A549 (cell line): ENCODE data around the gene METTL27. TPM values are rescaled to one million over a fixed set of nuclear protein-coding genes. Genes with fewer than 3 reads are reported as not detected.

Source experiments
- ATAC-seq, 2 experiments: fragments of 200-7000 bp in 1 of 2; fragments of >200 bp in 1 of 2; cut with Nextera tagmentation in 1 of 2; cut with Tn5 transposase in 1 of 2; 3 replicates each; pipeline versions ENCODE4 v1.8.0 to v1.9.1; 2018 to 2020; ENCODE audit warnings: mild to moderate bottlenecking in 1 of 2, moderate library complexity in 1 of 2
- CTCF ChIA-PET: fragments of 300-600 bp; sonication (Branson Sonifier 250); formaldehyde crosslinking; extraction: SDS; loops from one replicate; lab custom pipeline; 2021; ENCODE audit warnings: antibody characterized with exemption, inconsistent platforms; lab: Yijun Ruan, JAX
- POLR2A ChIA-PET: fragments of 350-600 bp; formaldehyde crosslinking; extraction: SDS; loops from one replicate; lab custom pipeline; 2021; ENCODE audit warnings: antibody characterized with exemption, inconsistent platforms; lab: Yijun Ruan, JAX
- DNase-seq, 2 experiments: peaks; one replicate each; pipeline versions ENCODE4 v3.0.0 to v3.0.0-alpha.2; 2011 to 2016; ENCODE audit warnings: low read depth in 1 of 2, low spot score in 1 of 2
- FAIRE-seq: peaks from 2 replicates; lab custom pipeline; 2011; peaks lifted over from hg19 to GRCh38; lab: Jason Lieb, UNC
- H3K27ac ChIP-seq, 2 experiments: fragments of >200 bp; sonication (Bioruptor Twin); formaldehyde crosslinking; 3 replicates each; pipeline ENCODE4 v1.5.1; 2016 to 2017
- H3K4me1 ChIP-seq: fragments of >200 bp; sonication (Bioruptor Twin); formaldehyde crosslinking; 3 replicates; pipeline ENCODE4 v1.6.1; 2016
- H3K4me2 ChIP-seq: fragments of >200 bp; sonication (Bioruptor Twin); formaldehyde crosslinking; 3 replicates; pipeline ENCODE4 v1.6.1; 2016
- H3K4me3 ChIP-seq: fragments of >200 bp; sonication (Bioruptor Twin); formaldehyde crosslinking; 3 replicates; pipeline ENCODE4 v1.5.1; 2016
- H3K9me3 ChIP-seq: fragments of >200 bp; sonication (Bioruptor Twin); formaldehyde crosslinking; 3 replicates; pipeline ENCODE4 v1.6.1; 2016
- ATOH8 ChIP-seq: fragments of 250-450 bp; sonication (Bioruptor Pico); IDR thresholded peaks from 2 replicates; pipeline ENCODE4 v1.5.0; 2020; ENCODE audit warnings: low read depth, mild to moderate bottlenecking, moderate library complexity
- CEBPB ChIP-seq, 2 experiments: fragments of >200 bp in 1 of 2; sonication (Bioruptor Twin) in 1 of 2; formaldehyde crosslinking in 1 of 2; IDR thresholded peaks; 2 replicates each; pipeline ENCODE4 v1.6.1; 2012 to 2016
- EHF ChIP-seq: fragments of 250-450 bp; sonication (Bioruptor Pico); IDR thresholded peaks from 2 replicates; pipeline ENCODE4 v1.5.0; 2020; ENCODE audit warnings: mild to moderate bottlenecking
- HMGXB4 ChIP-seq: fragments of 250-450 bp; sonication (Bioruptor Pico); IDR thresholded peaks from 2 replicates; pipeline ENCODE4 v1.5.0; 2021; ENCODE audit warnings: mild to moderate bottlenecking, moderate library complexity, borderline replicate concordance
- HOXA7 ChIP-seq: fragments of 250-450 bp; sonication (Bioruptor Pico); IDR thresholded peaks from 2 replicates; pipeline ENCODE4 v1.5.0; 2020; ENCODE audit warnings: mild to moderate bottlenecking, moderate library complexity
- HOXB5 ChIP-seq: fragments of 250-450 bp; sonication (Bioruptor Pico); IDR thresholded peaks from 2 replicates; pipeline ENCODE4 v1.5.0; 2020; ENCODE audit warnings: mild to moderate bottlenecking, moderate library complexity
- JUNB ChIP-seq: fragments of >200 bp; sonication (Bioruptor Twin); formaldehyde crosslinking; IDR thresholded peaks from 2 replicates; pipeline ENCODE4 v1.6.1; 2016
- MAFK ChIP-seq: fragments of 450-650 bp; IDR thresholded peaks from 2 replicates; pipeline ENCODE4 v1.6.1; 2014; ENCODE audit not compliant: partially characterized antibody
- MYC ChIP-seq: IDR thresholded peaks from 2 replicates; pipeline ENCODE4 v1.6.1; 2012; ENCODE audit warnings: mild to moderate bottlenecking, inconsistent platforms, low read length, improper control_type of control experiment, borderline replicate concordance
- NR3C1 ChIP-seq: fragments of >200 bp; sonication (Bioruptor Twin); formaldehyde crosslinking; IDR thresholded peaks from 3 replicates; pipeline ENCODE4 v1.6.1; 2017
- POLR2A ChIP-seq: IDR thresholded peaks from 2 replicates; pipeline ENCODE4 v1.6.1; 2012; ENCODE audit warnings: mild to moderate bottlenecking, low read length
- RAD21 ChIP-seq, 2 experiments: fragments of >200 bp in 1 of 2; sonication (Bioruptor Twin) in 1 of 2; formaldehyde crosslinking in 1 of 2; IDR thresholded peaks in 1 of 2; conservative IDR thresholded peaks in 1 of 2; 2 replicates in 1 of 2; 3 replicates in 1 of 2; pipeline ENCODE4 v1.6.1; 2012 to 2018; ENCODE audit warnings: inconsistent platforms in 1 of 2
- RARB ChIP-seq: fragments of 250-450 bp; sonication (Bioruptor Pico); IDR thresholded peaks from 2 replicates; pipeline ENCODE4 v1.8.0; 2021; ENCODE audit warnings: mild to moderate bottlenecking, moderate library complexity
- RNF2 ChIP-seq: fragments of 200-600 bp; sonication (generic); IDR thresholded peaks from 2 replicates; pipeline ENCODE4 v1.6.1; 2016; ENCODE audit warnings: low read depth, mild to moderate bottlenecking, antibody characterized with exemption, moderate library complexity, borderline replicate concordance
- USF2 ChIP-seq: fragments of 450-650 bp; IDR thresholded peaks from 2 replicates; pipeline ENCODE4 v1.6.1; 2014; ENCODE audit warnings: antibody characterized with exemption
- ZC3H11A ChIP-seq: fragments of 450-650 bp; IDR thresholded peaks from 2 replicates; pipeline ENCODE4 v1.6.1; 2014; ENCODE audit warnings: antibody characterized with exemption, mild to moderate bottlenecking
- ZFP36 ChIP-seq: fragments of 450-650 bp; IDR thresholded peaks from 2 replicates; pipeline ENCODE4 v1.6.1; 2014; ENCODE audit warnings: borderline replicate concordance; ENCODE audit not compliant: partially characterized antibody
- WGBS: methylation state at CpG from one replicate; pipeline ENCODE4 v1.1.6; 2017; ENCODE audit errors: missing lambda C conversion rate; 5-methylcytosine and 5-hydroxymethylcytosine counted together
- polyA plus RNA-seq, 4 experiments: library from polyadenylated mRNA; depleted of rRNA in 3 of 4; stranded (reverse); fragments of >200 nt; fragmentation: RNase III in 1 of 4; extraction: RNeasy Plus Mini Kit Qiagen cat#74134 plus additional on column Dnase treatment in 1 of 4; gene quantifications; 2 replicates in 3 of 4; 3 replicates in 1 of 4; pipeline ENCODE4 v1.2.3, GENCODE V29; 2011 to 2017

METTL27 gene
- polyA plus RNA-seq, 2 of the 4 experiments (the other 2 are of a cell fraction), result 4.1 to 4.9 TPM

GRCh38 chr7:73876973-73877372 is 34.7 kb upstream of the METTL27 start (continued):
- no peak for TF ChIP-seq HOXA7 (CRISPR knock-in tag)
- TF ChIP-seq POLR2A, result no peak
- TF ChIP-seq RNF2, result no peak

GRCh38 chr7:73876361-73876760 is 34.0 kb upstream of the METTL27 start:
- WGBS, result 77% methylated on average over 8 of the region's 8 CpGs
- DNase-seq (no peak), FAIRE-seq (no peak), ATAC-seq (no peak)
- no peak for TF ChIP-seq USF2
- no peak for TF ChIP-seq MYC
- TF ChIP-seq ATOH8, result no peak
- no peak for TF ChIP-seq HMGXB4 (CRISPR knock-in tag)
- TF ChIP-seq POLR2A, result no peak
- no peak for TF ChIP-seq HOXB5 (CRISPR knock-in tag)
- TF ChIP-seq RAD21 (conservative IDR thresholded peaks at IDR 0.05 in 1 of 2, IDR thresholded peaks at IDR 0.05 in 1 of 2), result no peak
- TF ChIP-seq JUNB, result no peak
- no peak for TF ChIP-seq MAFK
- TF ChIP-seq ZC3H11A, result no peak
- no peak for TF ChIP-seq RARB (CRISPR knock-in tag)
- TF ChIP-seq CEBPB (IDR thresholded peaks at IDR 0.05), result no peak
- TF ChIP-seq NR3C1, result no peak
- TF ChIP-seq ZFP36, result no peak
- POLR2A ChIA-PET, result no interaction called here
- H3K4me3 ChIP-seq, result no peak overlapping the region
- H3K4me1 ChIP-seq, result peaks cover 17% of the 10 kb centered on the region
- no peak overlapping the region for H3K27ac ChIP-seq
- CTCF ChIA-PET, result interaction anchor here (0.6 to 3.9 kb wide), 4 partner anchors 9 to 150 kb away, joined by 3 to 14 read pairs (median 3); no protein-coding TSS in a partner anchor
- no peaks in the 10 kb centered on the region for H3K9me3 ChIP-seq
- no peak overlapping the region for H3K4me2 ChIP-seq

- no peak for FAIRE-seq
- Histone ChIP-seq H3K4me1 (peaks cover 10% of the 10 kb centered on the region; the same call in 2 of the 3 replicates), H3K4me2 (no peak overlapping the region), H3K4me3 (no peak overlapping the region), H3K27ac (no peak overlapping the region), H3K9me3 (no peaks in the 10 kb centered on the region)
- no peak for DNase-seq
- ChIA-PET POLR2A (no interaction called here), CTCF (interaction anchor here (0.9 to 1.2 kb wide), 2 partner anchors 107 to 155 kb away, joined by 3 to 5 read pairs; no protein-coding TSS in a partner anchor)
- no peak for ATAC-seq
- TF ChIP-seq EHF (no peak), ZFP36 (peak; percentile 61)
- 67% methylated on average over 12 of the region's 13 CpGs for WGBS
Measured at GRCh38 chr7:73872056-73872908, 30.0 kb upstream of the METTL27 start.
